Type B pancreatic cell (in vitro differentiated cells): ENCODE results near the gene CYP3A4. TPM values are rescaled to one million over a fixed set of nuclear protein-coding genes. Genes with fewer than 3 reads are reported as not detected.

Source experiments
- DNase-seq: peaks from one replicate; pipeline ENCODE4 v3.0.0; 2021; ENCODE audit warnings: mixed read lengths; ENCODE audit not compliant: unreplicated experiment; ENCODE audit errors: extremely low spot score
- H3K27ac Mint-ChIP-seq: 2 replicates; pipeline ENCODE4 v1.8.0; 2021; ENCODE audit warnings: mild to moderate bottlenecking, mixed read lengths
- H3K27me3 Mint-ChIP-seq: 2 replicates; pipeline ENCODE4 v1.8.0; 2021; ENCODE audit warnings: mixed read lengths
- H3K36me3 Mint-ChIP-seq: 2 replicates; pipeline ENCODE4 v1.8.0; 2021; ENCODE audit warnings: mixed read lengths
- H3K4me1 Mint-ChIP-seq: one replicate; pipeline ENCODE4 v1.8.0; 2021; ENCODE audit warnings: mixed read lengths; ENCODE audit not compliant: unreplicated experiment
- H3K4me3 Mint-ChIP-seq: 2 replicates; pipeline ENCODE4 v1.8.0; 2021; ENCODE audit warnings: mild to moderate bottlenecking, mixed read lengths
- H3K9me3 Mint-ChIP-seq: 2 replicates; pipeline ENCODE4 v1.8.0; 2021; ENCODE audit warnings: mixed read lengths
- long read RNA-seq: library from polyadenylated mRNA; unstranded; transcript quantifications from one replicate; pipeline ENCODE4 v2.0.0, GENCODE V29; 2020
- total RNA-seq: library from RNA; stranded (reverse); gene quantifications from 2 replicates; pipeline ENCODE4 v1.2.1, GENCODE V29; 2021; ENCODE audit warnings: low replicate concordance
- TF ChIP-seq, protein P1 (sequence below): fragments of 200-600 bp; sonication (generic); conservative IDR thresholded peaks from 2 replicates; pipeline ENCODE4 v1.5.0; 2021; ENCODE audit warnings: antibody characterized with exemption, mild to moderate bottlenecking

CYP3A4 gene
- total RNA-seq: 4.2 and 10.0 TPM in 2 replicates
- long read RNA-seq, transcript CYP3A4-201 (13 exons, 2,153 nt): major isoform, 65 of 69 reads
- long read RNA-seq, partial matches to known transcripts: 0 of 69 reads
- long read RNA-seq, other reads (novel, unspliced or antisense): 4 of 69 reads

DNA sequence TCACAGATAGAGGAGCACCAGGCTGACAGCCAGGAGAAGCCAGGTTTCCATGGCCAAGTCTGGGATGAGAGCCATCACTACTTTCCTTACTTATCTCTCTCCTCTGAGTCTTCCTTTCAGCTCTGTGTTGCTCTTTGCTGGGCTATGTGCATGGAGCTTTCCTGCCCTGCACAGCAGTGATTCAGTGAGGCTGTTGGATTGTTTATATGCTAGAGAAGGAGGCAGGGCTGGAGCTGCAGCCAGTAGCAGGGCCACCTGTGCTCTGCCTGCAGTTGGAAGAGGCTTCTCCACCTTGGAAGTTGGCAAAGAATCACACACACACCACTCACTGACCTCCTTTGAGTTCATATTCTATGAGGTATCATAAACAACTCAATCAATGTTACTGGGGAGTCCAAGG is at the start of gene CYP3A4:
Gene CYP3A4, minus strand, starts transcription at position 178 of the 400 bp plus-strand sequence. Its CDS starts 103 bp downstream, at position 75.
- Mint-ChIP-seq H3K4me3 (peak within 1 kb of the TSS; percentile 5), H3K9me3 (peaks cover 9% of the 10 kb centered on the region), H3K4me1 (no peaks in the 10 kb centered on the region), H3K27ac (peak within 1 kb of the TSS; percentile 76), H3K36me3 (no peaks in the 10 kb centered on the region), H3K27me3 (peaks cover 13% of the 10 kb centered on the region)
- no peak for DNase-seq
- TF ChIP-seq, protein P1, sequence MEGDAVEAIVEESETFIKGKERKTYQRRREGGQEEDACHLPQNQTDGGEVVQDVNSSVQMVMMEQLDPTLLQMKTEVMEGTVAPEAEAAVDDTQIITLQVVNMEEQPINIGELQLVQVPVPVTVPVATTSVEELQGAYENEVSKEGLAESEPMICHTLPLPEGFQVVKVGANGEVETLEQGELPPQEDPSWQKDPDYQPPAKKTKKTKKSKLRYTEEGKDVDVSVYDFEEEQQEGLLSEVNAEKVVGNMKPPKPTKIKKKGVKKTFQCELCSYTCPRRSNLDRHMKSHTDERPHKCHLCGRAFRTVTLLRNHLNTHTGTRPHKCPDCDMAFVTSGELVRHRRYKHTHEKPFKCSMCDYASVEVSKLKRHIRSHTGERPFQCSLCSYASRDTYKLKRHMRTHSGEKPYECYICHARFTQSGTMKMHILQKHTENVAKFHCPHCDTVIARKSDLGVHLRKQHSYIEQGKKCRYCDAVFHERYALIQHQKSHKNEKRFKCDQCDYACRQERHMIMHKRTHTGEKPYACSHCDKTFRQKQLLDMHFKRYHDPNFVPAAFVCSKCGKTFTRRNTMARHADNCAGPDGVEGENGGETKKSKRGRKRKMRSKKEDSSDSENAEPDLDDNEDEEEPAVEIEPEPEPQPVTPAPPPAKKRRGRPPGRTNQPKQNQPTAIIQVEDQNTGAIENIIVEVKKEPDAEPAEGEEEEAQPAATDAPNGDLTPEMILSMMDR: no peak

DNA sequence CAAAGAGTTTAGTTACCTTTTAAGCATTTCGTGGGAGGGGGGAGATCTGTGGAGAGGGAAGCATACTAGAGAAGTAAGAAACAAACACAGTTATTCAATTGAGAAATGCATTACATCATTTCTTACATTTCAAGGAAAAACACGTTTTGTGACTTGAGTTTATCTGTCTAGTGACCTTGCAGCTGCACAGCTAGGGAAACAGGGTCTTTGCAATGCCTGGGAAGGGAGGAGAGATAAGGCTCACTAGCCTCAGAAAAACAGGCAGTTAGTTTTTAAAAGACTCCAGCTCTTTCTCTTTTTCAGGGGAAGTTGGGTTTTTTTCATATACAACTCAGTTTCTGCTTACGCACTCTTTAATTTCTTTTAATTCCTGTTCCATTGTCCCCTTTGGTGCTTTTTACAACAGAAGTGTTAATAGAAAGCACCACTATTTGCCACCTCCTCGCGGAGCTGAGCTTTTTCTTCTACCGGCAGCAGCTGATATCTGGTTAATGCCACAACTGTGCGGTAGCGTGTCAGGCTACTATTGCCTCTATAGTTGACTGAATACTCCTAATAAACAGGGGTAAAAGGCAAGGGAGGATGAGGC is 49.4 kb upstream of the CYP3A4 start:
- Mint-ChIP-seq H3K9me3 (no peaks in the 10 kb centered on the region), H3K27ac (no peak overlapping the region), H3K4me1 (peaks cover 17% of the 10 kb centered on the region), H3K4me3 (no peak overlapping the region), H3K27me3 (peaks cover 3% of the 10 kb centered on the region), H3K36me3 (no peaks in the 10 kb centered on the region)
- TF ChIP-seq, protein P1: no peak
- DNase-seq: no peak

DNA sequence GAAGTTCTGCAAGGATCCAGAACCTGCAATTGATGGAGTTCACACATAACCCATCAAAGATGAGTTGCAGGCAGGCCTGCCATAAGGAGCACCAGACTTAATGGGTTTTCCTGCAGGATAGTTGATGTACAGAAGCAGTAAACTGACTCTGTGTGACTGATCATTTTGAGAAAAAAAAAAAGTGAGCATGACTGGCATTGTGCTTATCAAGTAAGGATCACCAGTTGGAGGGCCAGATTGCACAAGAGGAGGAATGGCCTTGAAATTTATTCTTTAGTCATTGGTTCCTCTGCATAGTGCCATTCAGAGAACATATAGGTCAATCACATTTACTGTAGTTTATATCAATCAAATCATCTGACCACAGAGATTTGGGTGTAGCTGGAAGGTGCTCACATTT is 47.6 kb upstream of the CYP3A4 start:
- Mint-ChIP-seq H3K27me3 (peaks cover 3% of the 10 kb centered on the region), H3K4me3 (no peak overlapping the region), H3K9me3 (no peaks in the 10 kb centered on the region), H3K36me3 (no peaks in the 10 kb centered on the region), H3K27ac (no peak overlapping the region), H3K4me1 (peaks cover 17% of the 10 kb centered on the region)
- TF ChIP-seq, protein P1: no peak
- no peak for DNase-seq

DNA sequence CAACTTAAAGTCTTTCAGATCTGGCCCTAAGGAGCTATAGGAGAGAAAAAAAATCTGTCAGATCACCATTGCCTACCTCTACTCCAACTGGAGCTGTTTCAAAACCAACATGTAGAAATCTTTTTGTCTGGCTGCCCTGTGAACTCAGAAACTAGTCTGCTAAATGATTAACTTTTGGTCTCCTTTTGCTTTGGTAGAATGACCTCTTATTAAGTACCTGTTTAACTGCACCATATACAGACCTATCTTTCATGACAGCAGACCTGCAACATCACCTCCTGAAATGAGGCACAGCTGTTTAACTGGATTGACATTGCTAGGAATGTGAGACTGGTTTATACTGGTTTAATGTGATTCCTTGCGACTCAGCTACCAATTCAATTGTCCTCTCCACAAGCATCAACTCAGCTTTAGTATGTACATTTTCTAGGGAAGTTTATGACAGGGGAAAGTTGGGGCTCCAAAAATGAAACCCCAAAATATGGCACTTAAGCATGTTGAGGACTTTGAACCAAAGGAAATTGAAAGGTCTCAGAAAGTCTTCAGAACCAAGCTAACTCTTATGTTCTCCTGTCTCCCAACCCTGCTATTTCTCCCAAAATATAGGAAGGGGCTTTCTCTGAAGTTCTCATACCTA is 45.7 kb upstream of the CYP3A4 start:
- TF ChIP-seq, protein P1: no peak
- Mint-ChIP-seq H3K4me1 (peaks cover 17% of the 10 kb centered on the region), H3K27ac (peak overlapping the region; percentile 50), H3K27me3 (peaks cover 3% of the 10 kb centered on the region), H3K36me3 (no peaks in the 10 kb centered on the region), H3K9me3 (no peaks in the 10 kb centered on the region), H3K4me3 (peak overlapping the region; percentile 17)
- no peak for DNase-seq

DNA sequence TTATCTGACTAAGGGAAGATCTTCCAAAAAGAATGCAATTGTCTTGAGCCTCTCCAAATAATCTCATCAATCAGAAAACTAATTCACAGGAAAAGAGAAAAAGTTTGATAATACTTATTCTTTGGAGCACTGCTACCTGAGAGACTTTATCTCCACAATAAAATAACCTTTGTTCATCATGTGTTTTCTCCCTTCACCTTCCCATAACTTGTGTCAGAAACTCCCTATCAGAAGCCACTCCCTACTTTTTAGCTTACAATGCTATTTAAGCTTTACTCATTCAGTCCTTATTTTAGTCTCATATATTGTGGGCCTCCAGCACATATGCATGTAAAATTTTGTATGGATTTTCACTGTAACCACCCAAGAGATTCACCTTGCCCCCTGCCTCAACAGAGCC is 44.8 kb upstream of the CYP3A4 start:
- DNase-seq: no peak
- Mint-ChIP-seq H3K4me1 (peaks cover 17% of the 10 kb centered on the region), H3K4me3 (peak overlapping the region; percentile 26), H3K27me3 (peaks cover 3% of the 10 kb centered on the region), H3K27ac (peak overlapping the region; percentile 50), H3K36me3 (no peaks in the 10 kb centered on the region), H3K9me3 (no peaks in the 10 kb centered on the region)
- TF ChIP-seq, protein P1: no peak
